ENCODE results near the gene NSUN4.

Gene NSUN4

GRCh38 chr1:46408356-46409062 lies 67.9 kb downstream of the NSUN4 start:
- DNase-seq, result peak; percentile 23

GRCh38 chr1:46409063-46409372 lies 68.4 kb downstream of the NSUN4 start:
- DNase-seq, result no peak

- DNase-seq, result no peak
Measured at GRCh38 chr1:46410156-46411009, 69.8 kb downstream of the NSUN4 start.

GRCh38 chr1:46411010-46411405 lies 70.4 kb downstream of the NSUN4 start:
- no peak for DNase-seq
